BLaER1 treated with 17β-estradiol and CSF1 and Interleukin-3, amounts not matched to agents 10 nM and 100 nM (cell line): ENCODE data around the gene ABCC8.
"Not testable (repeated sequence)": the region's sequence is repeated elsewhere in the genome, so short reads cannot be mapped to it uniquely, and the experiment has no call there.

Source experiments
- H3K27ac ChIP-seq, 11 experiments: shearing (Covaris generic); formaldehyde crosslinking; 2 replicates each; pipeline ENCODE4 v1.8.1; 2022
- H3K27me3 ChIP-seq, 11 experiments: shearing (Covaris generic); formaldehyde crosslinking; 2 replicates each; pipeline ENCODE4 v1.8.1; 2022
- H3K36me3 ChIP-seq, 11 experiments: shearing (Covaris generic); formaldehyde crosslinking; 2 replicates each; pipeline ENCODE4 v1.8.1; 2022
- H3K4me1 ChIP-seq, 10 experiments: shearing (Covaris generic); formaldehyde crosslinking; 2 replicates each; pipeline ENCODE4 v1.8.1; 2022
- H3K4me2 ChIP-seq, 11 experiments: shearing (Covaris generic); formaldehyde crosslinking; 2 replicates each; pipeline ENCODE4 v1.8.1; 2022
- H3K4me3 ChIP-seq, 10 experiments: shearing (Covaris generic); formaldehyde crosslinking; 2 replicates each; pipeline ENCODE4 v1.8.1; 2022
- H3K9ac ChIP-seq, 11 experiments: shearing (Covaris generic); formaldehyde crosslinking; 2 replicates each; pipeline ENCODE4 v1.8.1; 2022
- H3K9me3 ChIP-seq, 11 experiments: shearing (Covaris generic); formaldehyde crosslinking; replicated peaks in 1 of 11; 2 replicates each; pipeline ENCODE4 v1.8.1; 2022
- H4K20me1 ChIP-seq, 11 experiments: shearing (Covaris generic); formaldehyde crosslinking; 2 replicates each; pipeline ENCODE4 v1.8.1; 2022
- Cebpa-rat ChIP-seq, 11 experiments: shearing (Covaris generic); IDR thresholded peaks; 2 replicates each; pipeline ENCODE4 v1.8.1; 2022

Gene ABCC8

GRCh38 chr11:17439316-17439782 lies 37.3 kb downstream of the ABCC8 start:
- Histone ChIP-seq H4K20me1 (no peaks in the 10 kb centered on the region), H3K27ac (peak overlapping the region in 6 of 11 experiments; percentile 13 to 55 (median 22); a peak in 7 of 22 replicates), H3K9ac (peak overlapping the region in 5 of 11 experiments; percentile 7 to 61 (median 15); a peak in 8 of 22 replicates), H3K4me1 (peaks cover 22 to 79% (median 59%) of the 10 kb centered on the region in 10 experiments), H3K27me3 (no peaks in the 10 kb centered on the region), H3K9me3 (peaks cover 0 to 12% (median 11%) of the 10 kb centered on the region in 11 experiments; a peak in 15 of 22 replicates), H3K36me3 (no peaks in the 10 kb centered on the region), H3K4me3 (no peak overlapping the region), H3K4me2 (peak overlapping the region; percentile 53 to 89 (median 81))
- no peak for TF ChIP-seq Cebpa-rat (IDR thresholded peaks at IDR 0.05)

GRCh38 chr11:17437366-17437765 lies 39.3 kb downstream of the ABCC8 start:
- H3K4me3 ChIP-seq = no peak overlapping the region
- H3K4me1 ChIP-seq = peaks cover 22 to 82% (median 72%) of the 10 kb centered on the region in 10 experiments
- H3K9ac ChIP-seq = no peak overlapping the region
- peaks cover 0 to 12% (median 11%) of the 10 kb centered on the region in 11 experiments; a peak in 15 of 22 replicates for H3K9me3 ChIP-seq
- H4K20me1 ChIP-seq = no peaks in the 10 kb centered on the region
- no peaks in the 10 kb centered on the region for H3K36me3 ChIP-seq
- peak overlapping the region in 2 of 11 experiments; percentile 5 to 22; a peak in 1 of 22 replicates for H3K27ac ChIP-seq
- no peak for TF ChIP-seq Cebpa-rat (IDR thresholded peaks at IDR 0.05)
- no peaks in the 10 kb centered on the region for H3K27me3 ChIP-seq
- H3K4me2 ChIP-seq = peak overlapping the region in 10 of 11 experiments; percentile 12 to 89 (median 82); a peak in 16 of 22 replicates

GRCh38 chr11:17434108-17434507 lies 42.5 kb downstream of the ABCC8 start:
- Histone ChIP-seq H4K20me1 (no peaks in the 10 kb centered on the region), H3K27me3 (no peaks in the 10 kb centered on the region), H3K9me3 (no peaks in the 10 kb centered on the region), H3K4me1 (peaks cover 40 to 99% (median 90%) of the 10 kb centered on the region in 10 experiments), H3K9ac (no peak overlapping the region), H3K4me3 (no peak overlapping the region), H3K27ac (peak overlapping the region in 3 of 11 experiments; percentile 17 to 91 (median 89); a peak in 2 of 22 replicates), H3K4me2 (peak overlapping the region in 8 of 11 experiments; percentile 15 to 93 (median 87); a peak in 15 of 22 replicates), H3K36me3 (no peaks in the 10 kb centered on the region)
- TF ChIP-seq Cebpa-rat (IDR thresholded peaks at IDR 0.05) = no peak

GRCh38 chr11:17432002-17432401 lies 44.6 kb downstream of the ABCC8 start:
- Histone ChIP-seq H3K36me3 (no peaks in the 10 kb centered on the region), H3K9ac (peak overlapping the region in 7 of 11 experiments; percentile 3 to 82 (median 79); a peak in 13 of 22 replicates), H3K27ac (peak overlapping the region in 7 of 11 experiments; percentile 64 to 95 (median 89); a peak in 14 of 22 replicates)

GRCh38 chr11:17431139-17431538 lies 45.5 kb downstream of the ABCC8 start:
- no peaks in the 10 kb centered on the region for H4K20me1 ChIP-seq
- peak in 6 of 11 experiments; percentile 19 to 94 (median 73); a peak in 9 of 22 replicates for TF ChIP-seq Cebpa-rat (IDR thresholded peaks at IDR 0.05)
- peak overlapping the region; percentile 45 to 95 (median 84) for H3K4me2 ChIP-seq
- H3K27me3 ChIP-seq = no peaks in the 10 kb centered on the region
- H3K36me3 ChIP-seq = no peaks in the 10 kb centered on the region
- H3K4me1 ChIP-seq = peaks cover 33 to 100% (median 95%) of the 10 kb centered on the region in 10 experiments
- H3K9ac ChIP-seq = peak overlapping the region in 8 of 11 experiments; percentile 21 to 82 (median 72); a peak in 15 of 22 replicates
- H3K27ac ChIP-seq = peak overlapping the region in 8 of 11 experiments; percentile 35 to 95 (median 86); a peak in 16 of 22 replicates
- H3K4me3 ChIP-seq = peak overlapping the region in 6 of 10 experiments; percentile 5 to 36 (median 15); a peak in 8 of 20 replicates
- no peaks in the 10 kb centered on the region for H3K9me3 ChIP-seq

More at GRCh38 chr11:17432002-17432401, 44.6 kb downstream of the ABCC8 start:
- H4K20me1 ChIP-seq = no peaks in the 10 kb centered on the region
- H3K27me3 ChIP-seq = no peaks in the 10 kb centered on the region
- H3K9me3 ChIP-seq = no peaks in the 10 kb centered on the region
- peak overlapping the region; percentile 42 to 95 (median 84) for H3K4me2 ChIP-seq
- H3K4me3 ChIP-seq = peak overlapping the region in 6 of 10 experiments; percentile 8 to 43 (median 36); a peak in 9 of 20 replicates
- H3K4me1 ChIP-seq = peaks cover 27 to 99% (median 90%) of the 10 kb centered on the region in 10 experiments
- TF ChIP-seq Cebpa-rat (IDR thresholded peaks at IDR 0.05) = no peak

GRCh38 chr11:17430616-17431015 lies 46.0 kb downstream of the ABCC8 start:
- Histone ChIP-seq H3K4me2 (peak overlapping the region; percentile 45 to 95 (median 84)), H3K9ac (peak overlapping the region in 8 of 11 experiments; percentile 21 to 82 (median 72); a peak in 15 of 22 replicates), H3K9me3 (no peaks in the 10 kb centered on the region), H3K36me3 (no peaks in the 10 kb centered on the region), H4K20me1 (no peaks in the 10 kb centered on the region), H3K27ac (peak overlapping the region in 8 of 11 experiments; percentile 35 to 95 (median 86); a peak in 16 of 22 replicates), H3K4me3 (peak overlapping the region in 4 of 10 experiments; percentile 5 to 36 (median 15); a peak in 3 of 20 replicates), H3K4me1 (peaks cover 33 to 96% (median 95%) of the 10 kb centered on the region in 10 experiments), H3K27me3 (no peaks in the 10 kb centered on the region)
- no peak for TF ChIP-seq Cebpa-rat (IDR thresholded peaks at IDR 0.05)

GRCh38 chr11:17428925-17429324 lies 47.7 kb downstream of the ABCC8 start:
- H3K4me2 ChIP-seq = peak overlapping the region in 9 of 11 experiments; percentile 78 to 95 (median 90); a peak in 18 of 22 replicates
- no peak for TF ChIP-seq Cebpa-rat (IDR thresholded peaks at IDR 0.05)
- H3K27me3 ChIP-seq = no peaks in the 10 kb centered on the region
- H3K36me3 ChIP-seq = no peaks in the 10 kb centered on the region
- no peaks in the 10 kb centered on the region for H3K9me3 ChIP-seq
- no peaks in the 10 kb centered on the region for H4K20me1 ChIP-seq
- no peak overlapping the region; a peak in 2 of 22 replicates for H3K9ac ChIP-seq
- H3K4me3 ChIP-seq = no peak overlapping the region
- peak overlapping the region in 6 of 11 experiments; percentile 77 to 95 (median 90); a peak in 11 of 22 replicates for H3K27ac ChIP-seq
- peaks cover 33 to 95% (median 90%) of the 10 kb centered on the region in 10 experiments for H3K4me1 ChIP-seq

- Histone ChIP-seq H3K36me3 (no peaks in the 10 kb centered on the region), H3K9me3 (no peaks in the 10 kb centered on the region), H3K4me3 (no peak overlapping the region), H3K27ac (peak overlapping the region in 6 of 11 experiments; percentile 33 to 95 (median 90); a peak in 10 of 22 replicates), H3K4me2 (peak overlapping the region in 8 of 11 experiments; percentile 81 to 95 (median 90); a peak in 15 of 22 replicates), H4K20me1 (no peaks in the 10 kb centered on the region), H3K9ac (no peak overlapping the region), H3K4me1 (peaks cover 33 to 94% (median 86%) of the 10 kb centered on the region in 10 experiments), H3K27me3 (no peaks in the 10 kb centered on the region)
- TF ChIP-seq Cebpa-rat (IDR thresholded peaks at IDR 0.05) = no peak
Measured at GRCh38 chr11:17428261-17428660, 48.4 kb downstream of the ABCC8 start.

GRCh38 chr11:17426233-17426632 lies 50.4 kb downstream of the ABCC8 start:
- peaks cover 22 to 86% (median 75%) of the 10 kb centered on the region in 10 experiments for H3K4me1 ChIP-seq
- H3K27me3 ChIP-seq, H3K36me3 ChIP-seq, H3K9me3 ChIP-seq, H4K20me1 ChIP-seq, H3K4me3 ChIP-seq: not testable (repeated sequence)
- peak overlapping the region in 6 of 11 experiments; percentile 45 to 95 (median 90); a peak in 12 of 22 replicates for H3K27ac ChIP-seq
- peak overlapping the region in 3 of 11 experiments; percentile 3 to 42 (median 38); a peak in 2 of 22 replicates for H3K9ac ChIP-seq
- H3K4me2 ChIP-seq = peak overlapping the region in 9 of 11 experiments; percentile 45 to 95 (median 90); a peak in 18 of 22 replicates
